CD4-positive, alpha-beta T cell treated with Interleukin-15 for 4 hours (primary cell): ENCODE results near the gene GOLT1A.

Experiments
- DNase-seq: peaks from one replicate; pipeline ENCODE4 v3.0.0-alpha.2; 2020; ENCODE audit warnings: low spot score

Gene GOLT1A, protein sequence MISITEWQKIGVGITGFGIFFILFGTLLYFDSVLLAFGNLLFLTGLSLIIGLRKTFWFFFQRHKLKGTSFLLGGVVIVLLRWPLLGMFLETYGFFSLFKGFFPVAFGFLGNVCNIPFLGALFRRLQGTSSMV

DNA sequence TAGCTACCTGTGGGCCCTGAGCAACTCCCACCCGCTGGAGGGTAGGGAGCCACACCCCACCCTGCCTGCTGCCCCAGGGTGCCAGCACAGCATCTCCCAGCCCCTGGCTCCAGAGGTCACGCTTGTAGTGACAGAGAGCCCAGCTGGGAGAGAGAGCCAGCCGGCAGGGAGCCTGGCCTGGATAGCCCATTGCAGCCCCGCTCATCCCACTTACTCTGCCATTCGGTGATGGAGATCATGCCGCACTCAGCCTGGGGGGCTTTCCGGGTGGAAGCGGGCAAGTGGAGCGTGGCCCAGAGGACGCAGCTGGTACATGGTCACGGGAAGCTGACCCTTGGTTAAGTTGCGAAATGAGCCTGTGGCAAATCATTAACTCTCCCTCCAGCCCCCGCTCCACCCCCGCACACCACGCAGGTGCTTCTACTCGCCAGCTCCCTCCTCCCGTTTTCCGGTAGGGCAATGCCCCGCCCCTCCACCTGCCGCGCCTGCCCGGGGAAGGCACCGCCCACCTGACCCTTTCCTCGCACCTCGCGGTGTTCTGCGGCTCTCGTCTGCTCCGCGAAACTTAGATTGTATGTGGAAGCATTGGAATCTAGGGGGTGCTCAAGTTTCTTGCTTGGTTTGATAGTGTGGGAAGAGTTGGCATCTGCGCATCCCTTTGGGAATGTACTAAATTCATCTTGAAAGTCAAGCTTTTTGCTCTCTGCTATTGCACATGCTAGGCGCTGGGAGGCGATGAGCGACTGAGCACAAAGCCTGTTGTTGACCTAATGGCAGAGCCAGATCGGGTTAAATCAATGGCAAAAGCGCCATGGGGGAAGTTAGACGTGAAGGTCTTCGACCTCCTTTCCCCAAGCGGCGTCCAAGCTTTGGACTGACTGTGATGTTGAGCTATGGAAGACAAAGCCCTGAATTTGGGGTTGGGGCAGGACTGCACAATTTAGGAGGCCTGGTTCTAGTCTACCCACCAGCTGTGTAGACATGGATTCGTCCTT, at the start of gene GOLT1A:
Gene GOLT1A, minus strand, starts transcription at position 321 of the 995 bp plus-strand sequence. Its CDS starts 82 bp downstream, at position 239.
- DNase-seq, result peak; percentile 9

DNA sequence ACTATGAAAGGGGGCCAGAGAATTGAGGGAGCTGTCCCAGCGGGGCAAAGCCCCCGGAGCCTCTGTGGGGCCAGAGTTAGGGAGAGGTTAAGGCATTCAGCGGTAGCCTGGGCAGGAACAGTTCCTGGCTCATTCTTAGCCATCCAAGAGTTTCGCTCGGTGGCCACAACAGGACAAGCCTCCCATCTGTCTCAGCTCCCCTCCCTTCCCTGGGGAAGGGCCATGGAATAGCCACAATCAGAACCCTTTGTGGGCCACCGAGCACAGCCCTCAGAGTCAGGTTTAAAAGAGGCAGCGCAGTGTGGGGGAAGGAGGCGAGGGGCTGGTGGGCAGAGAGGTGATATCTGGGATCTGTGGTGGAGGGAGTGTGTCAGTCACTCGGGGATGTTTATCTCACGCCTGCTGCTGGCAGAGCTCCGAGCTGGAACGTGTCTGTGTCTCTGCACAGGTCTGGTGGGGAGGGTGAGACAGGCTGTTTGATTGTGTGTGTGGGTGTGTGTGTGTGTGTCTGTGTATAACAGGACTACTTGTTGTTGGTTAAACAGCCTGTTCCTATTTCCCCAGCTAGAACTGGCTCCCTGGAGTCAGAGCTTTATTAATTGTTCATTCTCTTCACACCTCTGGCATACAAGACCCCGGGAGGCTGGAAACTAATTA, 49.6 kb upstream of the GOLT1A start:
- DNase-seq, result no peak

DNA sequence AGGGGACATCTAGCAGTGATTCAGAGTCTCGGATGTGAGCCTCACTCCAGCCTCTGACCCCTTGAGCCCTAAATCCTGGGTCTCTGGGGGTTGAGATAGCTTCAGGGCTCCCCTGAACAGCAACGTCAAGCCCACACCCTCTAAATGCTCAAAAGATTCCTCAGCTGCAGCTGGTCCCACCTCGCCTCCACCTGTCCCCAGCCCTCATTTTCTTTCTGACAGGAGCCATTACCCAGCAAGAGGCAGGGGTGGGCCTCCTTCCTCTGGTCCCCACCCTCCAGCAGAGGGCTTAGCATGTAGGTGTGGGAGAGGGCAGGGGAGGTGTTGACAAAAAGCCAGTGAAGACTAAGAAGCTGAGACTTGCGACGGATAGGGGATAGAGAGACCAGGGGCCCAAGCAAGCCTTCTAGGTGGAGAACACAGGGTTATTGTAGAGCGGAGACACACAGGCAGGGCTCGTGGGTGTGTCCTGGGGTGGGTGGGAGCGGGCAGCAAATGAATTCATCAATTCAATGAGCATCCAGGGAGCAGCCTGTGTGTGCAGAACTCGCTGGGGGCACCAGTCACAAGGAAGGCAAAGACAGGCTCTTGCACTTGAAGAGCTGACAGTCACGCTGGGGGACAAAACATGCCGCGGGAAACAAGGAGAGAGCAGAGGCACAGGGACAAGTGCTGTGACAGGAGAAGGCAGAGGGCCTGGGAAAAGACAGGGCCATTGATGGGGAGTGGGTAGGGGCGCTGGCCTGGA, 48.9 kb upstream of the GOLT1A start:
- DNase-seq, result no peak

DNA sequence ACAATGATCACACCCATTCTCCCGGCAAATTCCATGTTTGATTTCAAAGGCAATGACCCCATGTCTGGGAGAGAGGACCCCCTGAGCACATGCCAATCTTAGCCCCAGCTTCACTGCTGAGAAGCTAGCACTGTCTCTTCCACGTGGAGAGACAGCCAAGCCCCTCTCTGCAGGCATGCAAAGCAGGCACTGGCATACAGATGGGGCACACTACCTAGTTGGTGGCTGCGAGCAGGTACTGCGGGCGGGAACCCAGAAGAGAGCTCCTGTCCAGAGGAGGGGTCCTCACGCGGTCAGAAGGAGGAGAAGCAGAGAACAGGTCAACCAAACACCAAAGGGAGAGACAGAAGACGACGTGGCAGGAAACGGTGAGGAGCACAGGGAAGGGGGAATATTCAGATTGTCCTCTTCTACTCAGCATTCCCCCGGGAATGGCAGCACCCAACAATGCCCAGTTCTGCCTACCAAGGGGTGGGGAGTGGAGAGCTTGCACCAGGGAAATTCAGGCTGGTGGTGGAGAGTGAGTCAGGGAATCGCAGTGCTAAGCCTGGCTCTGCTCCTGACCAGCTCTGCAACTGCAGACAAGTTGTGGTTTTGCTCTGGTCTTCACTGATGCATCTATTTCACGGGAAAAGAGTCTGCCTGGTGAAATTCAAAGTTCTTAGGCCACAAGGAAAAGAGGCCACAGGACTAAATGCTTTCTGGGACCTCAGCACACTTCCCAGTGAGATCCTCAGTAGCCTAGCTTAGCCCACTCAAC, 48.1 kb upstream of the GOLT1A start:
- DNase-seq, result no peak

DNA sequence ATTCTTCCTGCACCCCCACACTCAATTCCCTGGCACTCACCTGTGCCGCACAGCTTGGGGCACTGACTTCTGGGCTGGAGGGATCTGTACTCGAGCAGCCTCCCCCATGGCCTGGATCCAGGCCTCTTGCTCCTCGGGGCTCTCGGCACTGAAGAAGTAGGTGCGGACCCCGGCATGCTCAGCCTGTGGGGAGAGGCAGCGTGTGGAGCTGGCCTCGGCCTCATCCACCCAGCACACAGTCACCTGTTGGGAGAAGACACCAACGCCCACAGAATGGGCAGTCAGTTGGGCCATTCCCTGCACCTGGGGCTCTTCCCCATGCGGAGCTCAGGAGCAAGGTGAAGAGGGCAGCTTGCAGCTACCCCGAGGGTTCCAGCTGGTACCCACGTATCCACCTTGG, 47.5 kb upstream of the GOLT1A start:
- DNase-seq, result no peak

DNA sequence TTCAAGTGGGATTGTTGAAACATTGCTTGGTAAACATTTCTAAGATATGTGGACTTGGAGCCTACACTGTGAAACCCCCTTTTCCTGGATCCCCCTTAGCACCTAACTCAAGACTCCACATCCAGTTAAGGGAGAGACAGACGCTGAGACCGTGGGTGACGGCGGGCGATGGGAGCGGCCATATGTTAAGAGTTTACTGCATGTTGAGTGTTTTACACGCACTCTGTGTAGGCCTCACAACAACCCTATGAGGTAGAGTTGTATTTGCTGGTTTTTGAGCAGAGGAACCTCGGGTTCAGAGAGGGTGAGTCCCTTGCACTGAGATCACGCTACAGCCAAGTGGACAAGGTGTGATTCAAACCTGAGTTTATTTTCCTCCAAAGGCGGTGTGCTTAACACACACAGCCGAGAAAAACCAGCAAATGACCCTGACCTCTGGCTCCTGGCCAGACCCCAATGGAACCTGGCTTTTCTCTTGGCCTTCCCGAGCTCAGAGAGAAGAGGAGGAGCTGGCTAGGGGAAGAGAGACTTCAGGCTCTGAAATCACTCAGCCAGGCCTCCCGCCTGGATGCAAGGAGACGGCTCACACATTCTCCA, 46.9 kb upstream of the GOLT1A start:
- DNase-seq, result no peak

DNA sequence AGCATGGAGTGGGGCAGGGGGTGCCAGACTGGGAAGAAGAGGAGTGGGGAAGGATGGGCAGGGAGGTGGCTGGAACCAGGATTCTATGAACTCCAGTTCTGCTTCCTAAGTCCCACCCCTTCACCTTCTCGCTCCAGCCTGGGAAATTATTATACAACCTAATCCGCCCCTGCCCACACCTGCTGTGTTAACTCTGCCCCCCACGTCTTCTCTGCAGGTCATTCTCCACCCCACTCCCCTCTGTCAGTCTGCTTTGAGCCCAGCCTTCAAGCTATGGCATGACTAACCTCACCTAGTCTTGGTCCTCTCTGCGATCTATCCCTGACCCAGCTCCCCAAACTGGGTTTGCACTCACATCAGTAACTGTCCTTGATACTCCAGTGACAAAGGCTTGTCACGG, 46.0 kb upstream of the GOLT1A start:
- no peak for DNase-seq

DNA sequence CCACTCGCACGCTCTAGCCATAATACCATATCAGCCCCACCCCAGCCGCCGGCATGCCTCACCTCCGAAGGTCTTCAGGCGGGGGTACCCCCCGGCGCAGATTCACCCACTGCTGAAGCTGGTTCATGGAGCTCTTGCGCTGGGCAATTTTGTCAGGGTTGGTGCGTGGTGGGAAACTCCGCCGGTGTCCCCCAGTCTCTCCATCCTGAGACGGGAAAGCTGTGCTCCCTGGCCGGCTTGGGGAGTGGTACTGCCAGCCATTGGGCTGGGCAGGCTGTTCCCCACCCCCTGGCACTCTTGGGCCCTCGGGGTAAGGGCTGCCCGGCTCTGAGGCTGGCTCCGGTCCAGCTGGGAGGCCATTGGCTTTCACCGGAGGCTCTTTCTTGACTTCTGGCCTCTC, 45.4 kb upstream of the GOLT1A start:
- DNase-seq, result no peak

DNA sequence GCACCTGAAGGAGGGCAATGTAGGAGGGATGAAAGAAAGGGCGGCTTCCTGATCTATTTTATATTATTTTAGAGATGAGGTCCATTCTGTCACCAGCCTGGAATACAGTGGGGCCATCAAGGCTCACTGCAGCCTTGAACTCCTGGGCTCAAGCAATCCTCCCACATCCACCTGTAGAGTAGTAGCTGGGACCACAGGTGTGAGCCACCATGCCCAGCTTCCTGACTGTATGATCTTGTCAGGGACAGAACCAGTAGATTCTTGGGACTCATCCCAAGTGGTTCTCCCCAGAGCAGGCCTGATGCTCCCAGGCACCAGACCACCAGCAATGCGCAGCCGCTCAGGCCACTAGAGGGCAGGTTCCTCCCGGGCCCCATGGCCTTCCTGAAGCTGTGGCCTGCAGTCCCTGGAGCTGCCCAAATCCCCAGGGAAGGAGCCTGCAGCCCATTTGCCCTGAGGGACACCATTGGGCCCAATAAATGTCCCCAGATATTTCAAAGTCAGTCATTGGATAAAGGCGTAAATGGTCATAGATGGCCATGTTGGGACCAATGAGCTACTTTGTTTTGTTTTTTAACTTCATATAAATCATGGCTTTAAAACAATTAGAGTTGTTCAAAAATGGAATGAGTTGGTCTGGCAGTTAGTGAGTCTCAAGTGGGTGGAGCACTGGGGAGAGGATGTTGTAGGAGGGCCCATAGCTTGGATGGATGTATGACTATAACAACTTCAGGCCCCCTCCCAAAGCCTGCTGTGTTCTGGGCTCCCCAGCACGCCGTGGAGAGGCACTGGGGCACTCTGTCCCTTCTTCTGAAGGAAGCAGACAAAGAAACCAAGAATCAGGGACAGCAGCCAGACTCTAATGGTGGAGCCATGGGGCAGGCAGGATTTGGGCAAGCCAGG, 44.7 kb upstream of the GOLT1A start:
- peak; percentile 2 for DNase-seq

DNA sequence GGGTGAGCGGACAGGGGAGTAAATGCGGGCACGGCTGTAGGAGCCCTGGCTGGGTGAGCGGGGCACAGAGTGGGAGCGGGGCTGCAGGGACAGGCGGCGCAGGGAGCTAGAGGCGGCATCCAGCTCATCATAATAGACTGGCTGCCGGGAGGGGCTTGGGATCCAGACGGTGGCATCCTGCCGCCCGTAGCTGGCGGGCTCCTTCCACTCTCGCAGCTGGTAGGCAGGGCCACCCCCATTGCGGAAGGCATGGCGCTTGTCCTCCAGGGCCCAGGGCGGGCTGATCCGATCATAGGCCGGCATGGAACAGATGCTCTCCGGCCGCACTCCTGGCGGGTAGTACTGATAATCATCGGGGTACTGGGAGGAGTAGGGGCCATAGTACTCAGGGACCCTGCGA, 43.7 kb upstream of the GOLT1A start:
- DNase-seq, result no peak

DNA sequence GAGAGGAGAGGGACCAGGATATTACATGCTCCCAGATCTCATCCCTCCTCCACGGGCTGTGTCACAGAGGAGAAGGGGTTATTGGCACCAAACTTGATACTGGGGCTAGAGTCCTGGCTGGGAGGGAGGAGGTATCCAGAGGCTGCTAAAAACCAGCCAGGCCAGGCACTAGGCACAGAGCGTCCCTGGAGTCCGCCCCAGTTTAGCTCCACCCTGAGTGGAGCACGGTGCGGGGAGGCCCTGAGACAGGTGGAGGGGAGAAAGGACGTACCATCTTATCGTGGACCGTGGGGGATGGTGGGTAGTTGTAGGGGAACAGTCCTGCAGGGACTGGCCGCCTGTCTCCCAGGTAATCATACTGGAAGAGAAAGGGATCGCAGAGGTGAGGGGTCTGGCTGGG, 42.7 kb upstream of the GOLT1A start:
- no peak for DNase-seq

DNA sequence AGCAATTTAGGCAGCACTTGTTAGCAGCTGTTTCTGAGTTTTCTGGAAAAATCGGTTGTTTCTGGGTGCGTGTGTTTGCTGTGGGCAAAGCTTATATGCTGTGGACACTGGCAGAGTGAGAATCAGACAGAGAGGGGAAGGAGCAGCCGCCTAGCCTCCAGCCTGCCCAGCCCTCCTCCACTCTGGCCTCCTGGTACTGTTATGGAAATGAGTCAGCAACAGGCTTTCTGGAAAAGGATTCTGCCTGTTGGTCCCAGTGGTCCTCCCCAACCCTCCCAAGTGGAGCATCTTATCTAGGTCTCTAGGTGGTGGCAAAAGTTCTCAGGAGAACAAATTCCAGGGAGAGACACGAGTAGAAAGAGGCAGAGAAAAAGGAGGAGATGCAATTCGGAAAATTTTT, 42.2 kb upstream of the GOLT1A start:
- no peak for DNase-seq

DNA sequence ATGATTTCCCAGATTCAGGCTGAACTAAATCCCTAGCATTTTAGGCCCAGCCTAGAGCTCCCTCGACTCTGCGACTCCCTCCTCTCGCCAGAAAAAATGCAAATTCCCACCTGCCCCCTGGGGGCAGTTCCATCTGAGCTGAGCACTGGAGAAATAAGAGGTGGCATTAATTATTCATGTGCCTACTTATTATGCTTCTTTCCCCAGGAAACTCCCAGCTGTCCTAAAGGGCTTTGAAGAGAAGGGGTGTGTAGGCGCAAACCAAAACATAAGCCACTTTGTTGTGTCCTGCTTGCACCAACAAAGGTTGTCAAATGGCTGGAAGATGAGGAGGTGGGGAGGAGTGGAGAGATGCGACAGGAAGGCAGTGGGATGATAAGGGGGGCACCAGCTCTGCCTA, 41.4 kb upstream of the GOLT1A start:
- DNase-seq, result no peak

DNA sequence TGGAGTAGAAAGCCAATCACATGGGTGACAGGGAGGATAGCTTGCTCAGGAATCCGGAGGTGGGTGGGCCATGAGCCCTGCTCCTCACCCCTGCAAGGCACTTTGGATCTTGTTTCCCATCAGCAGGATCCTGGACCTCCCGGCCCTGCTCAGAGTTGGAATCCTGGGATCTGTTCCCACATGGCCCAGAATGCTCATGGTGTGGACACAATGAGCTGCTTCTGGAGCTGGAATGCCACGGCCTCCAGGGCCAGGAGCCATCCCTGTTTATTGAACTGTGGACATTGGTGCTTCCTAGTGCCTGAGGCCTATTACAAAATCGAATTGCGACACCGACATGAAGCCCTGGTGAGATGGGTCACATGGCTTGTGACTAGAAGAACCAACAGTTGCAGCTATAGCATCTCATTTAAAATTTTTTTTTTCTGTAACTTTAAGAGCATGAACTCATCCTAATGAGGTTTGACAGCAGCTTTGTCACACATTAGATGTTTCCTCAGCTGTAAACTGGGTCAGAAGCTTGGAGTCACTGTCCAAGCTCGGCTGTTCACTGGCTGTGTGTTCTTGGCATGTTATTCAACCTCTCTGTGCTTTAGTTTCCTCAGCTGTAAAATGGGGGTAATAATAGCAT, 40.4 kb upstream of the GOLT1A start:
- no peak for DNase-seq

DNA sequence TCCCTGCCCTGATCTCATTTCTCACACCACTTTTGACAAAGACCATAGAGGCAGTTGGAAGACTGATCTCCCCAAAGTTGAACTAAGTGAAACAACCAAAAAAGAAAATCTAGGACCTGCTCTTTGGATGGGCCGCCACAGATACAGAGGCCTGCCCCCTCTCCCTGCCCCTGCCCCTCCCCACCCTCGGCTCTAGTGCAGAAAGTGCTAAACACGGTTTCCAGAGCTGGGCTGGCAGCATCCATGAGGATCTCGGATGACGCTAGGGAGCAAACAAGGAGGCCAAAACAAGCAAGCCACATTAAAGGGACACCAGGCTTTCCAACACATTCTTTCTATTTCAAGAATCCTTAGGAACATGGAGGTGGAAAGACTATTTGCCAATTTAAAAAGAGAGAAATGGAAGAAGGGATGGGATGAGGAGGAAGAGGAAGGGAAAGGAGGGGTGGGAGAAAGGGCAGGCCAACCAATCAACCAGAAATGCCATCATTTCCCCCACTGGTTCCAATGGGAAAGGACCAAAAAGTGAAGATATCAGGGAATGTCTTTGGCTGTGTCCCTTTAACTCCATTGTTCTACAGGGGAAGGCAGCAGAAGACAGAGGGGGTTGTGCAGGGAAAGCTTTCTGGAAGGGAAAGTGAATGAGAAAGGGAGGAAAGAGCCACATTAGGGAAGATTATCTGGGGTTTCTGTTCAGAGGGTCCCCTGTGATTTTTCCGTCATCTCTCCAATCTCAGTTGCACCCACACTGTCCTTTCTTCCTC, 38.3 kb upstream of the GOLT1A start:
- DNase-seq, result no peak

DNA sequence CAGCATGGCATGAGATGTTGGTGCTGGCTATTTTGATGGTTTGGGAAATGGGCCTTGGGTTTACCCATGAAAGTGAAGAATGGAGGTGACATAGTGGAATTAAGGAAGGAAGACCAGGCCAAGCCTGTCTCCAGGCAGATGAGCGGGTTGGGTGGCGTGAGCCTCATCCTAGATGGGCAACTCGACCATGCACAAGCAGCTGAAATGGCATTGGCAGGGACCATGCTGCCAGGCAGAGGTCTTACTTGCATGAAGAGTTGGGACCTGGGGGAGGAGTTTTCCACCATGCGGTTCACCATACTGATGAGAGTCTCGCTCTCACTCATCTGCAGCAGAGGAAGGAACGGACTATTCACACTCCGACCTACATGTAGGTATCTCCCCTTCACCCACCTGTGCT, 37.5 kb upstream of the GOLT1A start:
- no peak for DNase-seq

DNA sequence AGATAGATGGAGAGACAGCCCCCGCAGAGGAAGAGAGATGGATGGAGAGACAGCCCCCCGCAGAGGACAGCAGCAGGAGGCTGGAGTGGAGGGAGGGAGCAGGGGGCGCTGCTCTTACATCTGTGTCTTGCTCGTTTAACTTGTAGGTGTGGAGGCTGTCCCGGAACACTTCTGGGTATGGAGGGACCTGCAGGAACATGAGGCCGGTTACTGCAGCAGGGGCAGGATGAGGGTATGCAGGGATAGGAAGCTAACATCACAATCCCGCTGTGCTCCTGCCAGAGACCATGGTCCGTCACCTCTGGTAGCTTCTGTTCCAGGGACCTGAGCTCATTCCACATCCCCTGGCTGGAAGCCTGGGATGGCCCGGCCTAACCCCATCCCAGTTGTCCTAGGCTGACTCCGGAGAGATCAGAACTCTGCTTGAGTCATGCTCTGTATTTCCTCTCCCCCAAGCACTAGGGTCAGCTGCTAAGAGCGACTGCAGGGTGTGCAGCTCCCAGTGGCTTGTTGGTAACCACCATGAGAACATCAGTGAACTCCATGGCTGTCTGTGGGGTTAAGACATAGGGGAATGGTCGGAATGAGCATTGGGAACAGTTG, 36.7 kb upstream of the GOLT1A start:
- DNase-seq, result no peak

DNA sequence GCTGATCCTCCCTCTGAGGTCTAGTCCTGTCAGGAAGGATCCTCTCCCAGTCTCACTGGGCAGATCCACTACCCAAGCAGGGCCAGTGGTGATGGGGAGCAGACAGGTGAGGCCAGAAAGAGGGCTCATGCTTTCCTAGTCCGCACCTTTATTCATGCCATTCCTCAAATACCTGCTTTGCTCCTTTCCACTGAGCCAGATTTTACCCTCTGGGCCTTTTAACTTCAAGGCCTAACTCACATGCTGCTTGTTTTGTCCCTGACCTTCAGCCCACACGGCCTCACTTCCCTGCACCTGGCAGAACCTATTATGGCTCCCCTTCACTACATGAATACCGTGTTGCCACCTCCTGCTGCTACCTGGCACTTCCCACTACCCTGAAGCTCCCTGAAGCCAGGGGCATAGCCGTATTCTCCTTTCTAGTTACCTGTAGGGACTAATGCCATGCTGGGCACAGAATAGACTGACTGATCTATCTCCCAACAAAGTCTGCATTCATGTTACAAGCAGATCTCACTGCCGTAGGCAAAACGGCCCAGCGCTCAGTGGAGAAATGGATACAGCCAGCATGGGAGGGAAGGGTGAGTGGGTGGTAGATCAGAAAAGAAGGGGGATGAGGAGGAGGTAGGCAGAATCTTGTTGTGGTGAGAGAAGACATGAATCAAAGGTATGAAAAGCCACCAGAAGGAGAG, 36.1 kb upstream of the GOLT1A start:
- DNase-seq, result no peak
